Breast epithelium (tissue), 3 donors: ENCODE data around the gene UPP1.

Experiments
- CTCF ChIP-seq, 3 donors: fragments of 450-650 bp; IDR thresholded peaks; one replicate each; pipeline ENCODE4 v1.5.1; 2016 to 2017; ENCODE audit warnings: antibody characterized with exemption in 3 of 3, mild to moderate bottlenecking in 3 of 3, moderate library complexity in 3 of 3
- POLR2A ChIP-seq: fragments of 450-650 bp; IDR thresholded peaks from one replicate; pipeline ENCODE4 v1.6.1; 2016; ENCODE audit warnings: antibody characterized with exemption, mild to moderate bottlenecking, moderate library complexity
- POLR2AphosphoS5 ChIP-seq, 3 donors: sonication (generic); formaldehyde crosslinking; IDR thresholded peaks; one replicate each; pipeline ENCODE4 v1.6.1; 2017; ENCODE audit warnings: antibody characterized with exemption in 3 of 3

GRCh38 chr7:48098846-48099245 lies 9.8 kb downstream of the UPP1 start:
- no peak for TF ChIP-seq POLR2A
- no peak for TF ChIP-seq POLR2AphosphoS5 (IDR thresholded peaks at IDR 0.05)
- no peak for TF ChIP-seq CTCF (IDR thresholded peaks at IDR 0.05)
